ENCODE measurements around the gene KRTAP5-5.

DNA sequence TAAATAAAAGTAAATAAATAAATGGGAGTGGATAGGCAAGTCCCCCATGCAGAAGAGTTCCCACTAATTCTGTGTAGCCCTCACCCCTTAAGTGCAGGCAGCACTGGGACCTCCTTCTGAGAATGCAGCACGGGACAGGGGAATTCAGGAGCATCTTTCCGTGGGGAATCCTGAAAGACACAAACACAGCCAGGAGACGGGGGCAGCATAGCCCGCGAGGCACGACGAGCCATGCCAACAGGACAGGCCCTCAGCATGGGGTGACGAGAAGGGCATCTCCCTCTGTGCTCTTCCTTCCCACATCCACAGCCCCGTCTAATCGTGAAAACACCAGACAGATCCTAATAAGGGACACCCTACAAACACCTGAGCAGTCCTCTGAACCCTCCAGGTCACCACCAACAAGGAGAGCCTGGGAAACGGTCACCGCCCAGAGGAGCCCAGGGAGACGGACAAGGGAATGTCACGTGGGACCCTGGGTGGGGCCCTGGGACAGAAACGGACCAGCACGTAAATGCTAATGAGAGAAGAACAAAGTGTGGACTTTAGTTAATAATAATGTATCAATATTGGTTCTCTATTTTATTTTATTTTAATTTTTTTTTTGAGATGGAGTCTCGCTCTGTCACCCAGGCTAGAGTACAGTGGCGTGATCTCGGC is 6.8 kb downstream of the KRTAP5-5 start:
- TF ChIP-seq POLR2A (IDR thresholded peaks at IDR 0.05) (no peak), POLR2AphosphoS5 (IDR thresholded peaks at IDR 0.05) (no peak), EP300 (IDR thresholded peaks at IDR 0.05) (no peak)
- TF ChIP-seq, protein P1, sequence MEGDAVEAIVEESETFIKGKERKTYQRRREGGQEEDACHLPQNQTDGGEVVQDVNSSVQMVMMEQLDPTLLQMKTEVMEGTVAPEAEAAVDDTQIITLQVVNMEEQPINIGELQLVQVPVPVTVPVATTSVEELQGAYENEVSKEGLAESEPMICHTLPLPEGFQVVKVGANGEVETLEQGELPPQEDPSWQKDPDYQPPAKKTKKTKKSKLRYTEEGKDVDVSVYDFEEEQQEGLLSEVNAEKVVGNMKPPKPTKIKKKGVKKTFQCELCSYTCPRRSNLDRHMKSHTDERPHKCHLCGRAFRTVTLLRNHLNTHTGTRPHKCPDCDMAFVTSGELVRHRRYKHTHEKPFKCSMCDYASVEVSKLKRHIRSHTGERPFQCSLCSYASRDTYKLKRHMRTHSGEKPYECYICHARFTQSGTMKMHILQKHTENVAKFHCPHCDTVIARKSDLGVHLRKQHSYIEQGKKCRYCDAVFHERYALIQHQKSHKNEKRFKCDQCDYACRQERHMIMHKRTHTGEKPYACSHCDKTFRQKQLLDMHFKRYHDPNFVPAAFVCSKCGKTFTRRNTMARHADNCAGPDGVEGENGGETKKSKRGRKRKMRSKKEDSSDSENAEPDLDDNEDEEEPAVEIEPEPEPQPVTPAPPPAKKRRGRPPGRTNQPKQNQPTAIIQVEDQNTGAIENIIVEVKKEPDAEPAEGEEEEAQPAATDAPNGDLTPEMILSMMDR (IDR thresholded peaks at IDR 0.05): no peak

All from sigmoid colon (tissue), 4 donors.